ENCODE measurements around the gene ICE2. TPM values are rescaled to one million over a fixed set of nuclear protein-coding genes. Genes with fewer than 3 reads are reported as not detected.
A peak's percentile ranks its signal among the peaks of the same experiment; 100 is the strongest.

ICE2 gene
- total RNA-seq, 1 experiment from 2014 or later, result 62.8 TPM

DNA sequence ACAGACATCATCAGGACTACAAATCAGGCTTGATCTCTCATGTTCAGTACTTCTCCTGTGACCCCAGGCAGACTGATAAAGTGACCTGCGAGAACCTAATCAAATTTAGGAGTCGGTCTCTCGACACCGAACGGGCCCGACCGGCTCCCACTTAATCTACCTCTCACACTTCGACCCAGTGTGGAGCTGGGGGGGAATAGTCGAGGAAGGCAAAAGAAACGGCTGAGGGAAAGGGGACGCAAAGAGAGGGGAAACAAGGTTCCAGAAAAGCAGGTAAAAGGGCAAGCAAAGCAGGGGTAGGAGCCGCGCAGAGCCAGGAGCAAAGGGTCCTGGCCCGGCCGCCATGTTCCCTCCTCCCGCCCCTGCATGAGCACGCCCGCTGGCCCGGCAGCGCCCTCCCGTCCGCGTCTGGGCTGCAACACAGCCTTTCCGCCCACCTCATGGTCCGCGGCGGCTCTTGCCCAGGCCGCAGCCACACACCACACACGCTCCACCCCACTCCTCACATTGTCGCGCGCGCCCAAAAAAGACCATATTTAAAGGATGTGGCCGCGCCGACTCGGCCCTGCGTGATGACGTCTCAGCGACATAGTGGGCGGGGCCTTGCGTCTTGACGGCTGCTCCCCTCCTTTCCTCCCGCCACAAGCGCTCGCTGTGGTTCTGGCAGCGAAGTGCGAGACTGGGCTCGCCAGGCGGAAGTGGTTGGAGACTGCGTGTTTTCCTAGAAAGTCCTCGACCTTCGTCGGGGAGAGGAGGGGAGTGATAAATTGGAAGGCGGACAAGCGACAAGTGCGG lies at the start of gene ICE2 (continued):
- peak; percentile 86; the same call in 1 of the 2 replicates for TF ChIP-seq CBX3 (IDR thresholded peaks at IDR 0.05; ENCODE audit: low read depth)
- TF ChIP-seq, protein P1, sequence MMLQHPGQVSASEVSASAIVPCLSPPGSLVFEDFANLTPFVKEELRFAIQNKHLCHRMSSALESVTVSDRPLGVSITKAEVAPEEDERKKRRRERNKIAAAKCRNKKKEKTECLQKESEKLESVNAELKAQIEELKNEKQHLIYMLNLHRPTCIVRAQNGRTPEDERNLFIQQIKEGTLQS (IDR thresholded peaks at IDR 0.05), result no peak
- no peak for TF ChIP-seq EZH2phosphoT487 (IDR thresholded peaks at IDR 0.05; ENCODE audit: borderline replicate concordance)
- TF ChIP-seq, protein P2, sequence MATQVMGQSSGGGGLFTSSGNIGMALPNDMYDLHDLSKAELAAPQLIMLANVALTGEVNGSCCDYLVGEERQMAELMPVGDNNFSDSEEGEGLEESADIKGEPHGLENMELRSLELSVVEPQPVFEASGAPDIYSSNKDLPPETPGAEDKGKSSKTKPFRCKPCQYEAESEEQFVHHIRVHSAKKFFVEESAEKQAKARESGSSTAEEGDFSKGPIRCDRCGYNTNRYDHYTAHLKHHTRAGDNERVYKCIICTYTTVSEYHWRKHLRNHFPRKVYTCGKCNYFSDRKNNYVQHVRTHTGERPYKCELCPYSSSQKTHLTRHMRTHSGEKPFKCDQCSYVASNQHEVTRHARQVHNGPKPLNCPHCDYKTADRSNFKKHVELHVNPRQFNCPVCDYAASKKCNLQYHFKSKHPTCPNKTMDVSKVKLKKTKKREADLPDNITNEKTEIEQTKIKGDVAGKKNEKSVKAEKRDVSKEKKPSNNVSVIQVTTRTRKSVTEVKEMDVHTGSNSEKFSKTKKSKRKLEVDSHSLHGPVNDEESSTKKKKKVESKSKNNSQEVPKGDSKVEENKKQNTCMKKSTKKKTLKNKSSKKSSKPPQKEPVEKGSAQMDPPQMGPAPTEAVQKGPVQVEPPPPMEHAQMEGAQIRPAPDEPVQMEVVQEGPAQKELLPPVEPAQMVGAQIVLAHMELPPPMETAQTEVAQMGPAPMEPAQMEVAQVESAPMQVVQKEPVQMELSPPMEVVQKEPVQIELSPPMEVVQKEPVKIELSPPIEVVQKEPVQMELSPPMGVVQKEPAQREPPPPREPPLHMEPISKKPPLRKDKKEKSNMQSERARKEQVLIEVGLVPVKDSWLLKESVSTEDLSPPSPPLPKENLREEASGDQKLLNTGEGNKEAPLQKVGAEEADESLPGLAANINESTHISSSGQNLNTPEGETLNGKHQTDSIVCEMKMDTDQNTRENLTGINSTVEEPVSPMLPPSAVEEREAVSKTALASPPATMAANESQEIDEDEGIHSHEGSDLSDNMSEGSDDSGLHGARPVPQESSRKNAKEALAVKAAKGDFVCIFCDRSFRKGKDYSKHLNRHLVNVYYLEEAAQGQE (IDR thresholded peaks at IDR 0.05; ENCODE audit: low read depth), result no peak
- TF ChIP-seq TCF7L2 (IDR thresholded peaks at IDR 0.05; ENCODE audit: borderline replicate concordance, extremely low read depth, insufficient read depth, insufficient read length), result no peak

DNA sequence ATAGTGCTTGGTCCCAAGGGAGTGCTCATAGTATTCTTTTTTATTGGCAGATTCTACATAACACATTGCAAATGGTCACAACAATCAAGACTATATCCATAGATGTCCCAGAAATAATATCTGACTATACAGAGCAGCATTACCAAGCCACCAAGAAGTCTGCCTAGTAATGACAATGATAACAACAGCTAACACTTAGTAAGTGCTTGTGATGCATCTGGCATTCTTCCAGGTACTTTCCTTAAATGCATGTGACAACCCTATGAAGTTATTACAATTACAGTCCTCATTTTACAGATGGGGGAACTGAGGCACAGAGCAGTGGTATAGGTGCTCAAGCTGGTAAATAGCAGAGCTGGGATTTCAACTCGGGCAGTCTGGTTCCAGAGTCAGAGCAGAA lies 49.6 kb upstream of the ICE2 start:
- no peak for DNase-seq (ENCODE audit: low read depth, low spot score)
- Histone ChIP-seq H3K9me2 (ENCODE audit: insufficient read depth) (no peaks in the 10 kb centered on the region), H3K4me1 (ENCODE audit: control insufficient read depth in 1 of 2, insufficient read depth in 2 of 2, low read length in 2 of 2) (no peaks in the 10 kb centered on the region), H3K27ac (ENCODE audit: low read depth, low read length) (no peak overlapping the region), H3K79me2 (ENCODE audit: insufficient read depth, low read length) (no peaks in the 10 kb centered on the region), H3K9me3 (ENCODE audit: control insufficient read depth in 1 of 2, insufficient read depth in 1 of 2, low read depth in 1 of 2, low read length in 2 of 2) (no peaks in the 10 kb centered on the region), H3K36me3 (ENCODE audit: control insufficient read depth in 1 of 2, insufficient read depth in 2 of 2, low read length in 2 of 2) (no peaks in the 10 kb centered on the region), H3K4me3 (replicated peaks in 1 of 2; ENCODE audit: low read depth in 1 of 2, low read length in 2 of 2) (no peak overlapping the region), H3K27me3 (ENCODE audit: insufficient read depth, low read length) (no peaks in the 10 kb centered on the region), H4K20me1 (ENCODE audit: insufficient read depth) (no peaks in the 10 kb centered on the region), H2AFZ (ENCODE audit: low read depth, low read length, poor library complexity, severe bottlenecking) (no peak overlapping the region), H3K4me2 (ENCODE audit: low read length) (no peak overlapping the region), H3K9ac (ENCODE audit: low read length) (no peak overlapping the region)
- no peak for ATAC-seq
- TF ChIP-seq, protein P3, sequence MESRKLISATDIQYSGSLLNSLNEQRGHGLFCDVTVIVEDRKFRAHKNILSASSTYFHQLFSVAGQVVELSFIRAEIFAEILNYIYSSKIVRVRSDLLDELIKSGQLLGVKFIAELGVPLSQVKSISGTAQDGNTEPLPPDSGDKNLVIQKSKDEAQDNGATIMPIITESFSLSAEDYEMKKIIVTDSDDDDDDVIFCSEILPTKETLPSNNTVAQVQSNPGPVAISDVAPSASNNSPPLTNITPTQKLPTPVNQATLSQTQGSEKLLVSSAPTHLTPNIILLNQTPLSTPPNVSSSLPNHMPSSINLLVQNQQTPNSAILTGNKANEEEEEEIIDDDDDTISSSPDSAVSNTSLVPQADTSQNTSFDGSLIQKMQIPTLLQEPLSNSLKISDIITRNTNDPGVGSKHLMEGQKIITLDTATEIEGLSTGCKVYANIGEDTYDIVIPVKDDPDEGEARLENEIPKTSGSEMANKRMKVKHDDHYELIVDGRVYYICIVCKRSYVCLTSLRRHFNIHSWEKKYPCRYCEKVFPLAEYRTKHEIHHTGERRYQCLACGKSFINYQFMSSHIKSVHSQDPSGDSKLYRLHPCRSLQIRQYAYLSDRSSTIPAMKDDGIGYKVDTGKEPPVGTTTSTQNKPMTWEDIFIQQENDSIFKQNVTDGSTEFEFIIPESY (IDR thresholded peaks at IDR 0.05; ENCODE audit: extremely low read depth, insufficient replicate concordance, low read length), result no peak
- TF ChIP-seq JUND (IDR thresholded peaks at IDR 0.05) (no peak), EZH2 (IDR thresholded peaks at IDR 0.05) (no peak), POLR2A (IDR thresholded peaks at IDR 0.05; ENCODE audit: borderline replicate concordance, extremely low read depth, insufficient read depth, insufficient read length) (no peak), EGR1 (IDR thresholded peaks at IDR 0.05; ENCODE audit: low read depth) (no peak), SP1 (IDR thresholded peaks at IDR 0.05; ENCODE audit: low read depth) (no peak), TCF7L2 (IDR thresholded peaks at IDR 0.05; ENCODE audit: borderline replicate concordance, extremely low read depth, insufficient read depth, insufficient read length) (no peak), SIN3A (IDR thresholded peaks at IDR 0.05; ENCODE audit: low read depth) (no peak)
- TF ChIP-seq, protein P1 (IDR thresholded peaks at IDR 0.05), result no peak
- ChIA-PET POLR2A (no interaction called here), CTCF (no interaction called here), RAD21 (ENCODE audit: low non-redundant PET in 1 of 2, low total read pairs in 2 of 2, uncharacterized antibody in 2 of 2, unreplicated experiment in 2 of 2) (no interaction called here)
- intact Hi-C loops (cut with micrococcal nuclease), result loop anchor here (10.0 kb wide), 3 partner anchors 774 to 834 kb away; no protein-coding TSS in a partner anchor
- no TSS peak for BruUV-seq (replicated peaks)

Measured in HCT116 (cell line).